NT2/D1 (cell line): ENCODE results near the gene FAM204A.

Source experiments
- SUZ12 ChIP-seq: IDR thresholded peaks from 2 replicates; pipeline ENCODE4 v1.6.1; 2011; ENCODE audit not compliant: insufficient read length, insufficient read depth; ENCODE audit errors: extremely low read depth
- YY1 ChIP-seq: IDR thresholded peaks from 2 replicates; pipeline ENCODE4 v1.6.1; 2011; ENCODE audit not compliant: insufficient read length, insufficient read depth
- ZNF274 ChIP-seq: IDR thresholded peaks from 2 replicates; pipeline ENCODE4 v1.6.1; 2011; ENCODE audit warnings: mild to moderate bottlenecking, low read depth, low read length

GRCh38 chr10:118309911-118310310, 32.2 kb downstream of the FAM204A start:
- TF ChIP-seq YY1 (no peak), ZNF274 (no peak), SUZ12 (no peak)
